GM21390 (cell line): ENCODE measurements around the gene TNFRSF1A.

Experiments
- ATAC-seq: cut with Tn5 transposase; IDR thresholded peaks from one replicate; pipeline ENCODE4 v1.9.1; 2021; ENCODE audit not compliant: unreplicated experiment

TNFRSF1A gene

DNA sequence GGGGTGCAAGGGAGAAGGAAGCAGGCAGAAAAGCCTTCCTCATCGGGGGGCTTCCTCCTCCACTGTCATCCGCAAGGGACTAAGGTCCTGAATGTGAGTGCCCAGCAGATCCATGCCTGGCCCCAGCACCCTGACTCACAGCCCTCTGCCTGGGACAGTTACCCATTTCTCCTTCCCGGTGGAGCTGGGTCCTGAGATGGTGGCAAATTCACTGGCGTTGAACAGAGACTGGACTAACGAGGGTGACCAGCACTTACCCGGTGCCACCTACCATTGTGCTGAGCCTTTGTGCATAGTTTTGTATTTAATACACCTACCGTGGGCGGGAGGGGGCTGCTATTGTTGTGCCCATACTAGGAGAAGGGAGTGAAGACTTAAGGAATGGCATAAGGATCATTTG lies 62.2 kb downstream of the TNFRSF1A start:
- ATAC-seq: no peak

DNA sequence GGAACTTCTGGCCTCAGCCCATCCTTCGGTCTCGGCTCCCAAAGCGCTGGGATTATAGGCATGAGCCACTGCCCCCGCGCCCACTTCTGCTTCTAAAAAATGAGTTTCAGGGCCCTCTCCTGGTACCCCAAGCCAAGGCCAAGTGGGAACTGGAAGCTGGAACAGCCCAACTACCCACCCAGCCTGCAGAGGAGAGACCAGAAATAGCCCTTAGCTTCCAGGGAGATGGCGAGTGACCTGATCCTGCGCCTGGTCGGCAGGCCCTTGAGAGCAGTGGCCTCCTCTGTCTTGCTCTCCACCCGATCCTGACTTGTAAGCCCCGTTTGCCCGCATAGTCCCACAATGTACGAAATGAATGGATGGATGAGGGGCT lies 62.6 kb downstream of the TNFRSF1A start:
- no peak for ATAC-seq
